ENCODE measurements around the gene CRYGN. TPM values are rescaled to one million over a fixed set of nuclear protein-coding genes. Genes with fewer than 3 reads are reported as not detected.

Gene CRYGN
- total and polyA plus RNA-seq, 2 of the 13 experiments (the other 11 are each of a cell fraction or from before 2014, with no cell fraction given) = 0.11 TPM; not detected in 1

- no peak for TF ChIP-seq ZZZ3 (CRISPR knock-in tag; IDR thresholded peaks at IDR 0.05; ENCODE audit: borderline replicate concordance)
- TF ChIP-seq FOXO1 (CRISPR knock-in tag; IDR thresholded peaks at IDR 0.05) = peak; percentile 16; the same call in 1 of the 2 replicates
- no peak for TF ChIP-seq ZNF790 (CRISPR knock-in tag; IDR thresholded peaks at IDR 0.05; ENCODE audit: borderline replicate concordance)
- no peak for TF ChIP-seq IRF1 (CRISPR knock-in tag; IDR thresholded peaks at IDR 0.05; ENCODE audit: low read depth)
- TF ChIP-seq ZMYM2 (CRISPR knock-in tag; IDR thresholded peaks at IDR 0.05) = no peak
- no peak for TF ChIP-seq FIP1L1 (IDR thresholded peaks at IDR 0.05; ENCODE audit: borderline replicate concordance, insufficient read depth, low read depth, low read length)
- no peak for TF ChIP-seq SRSF9 (IDR thresholded peaks at IDR 0.05; ENCODE audit: borderline replicate concordance, insufficient read depth, low read depth, low read length, poor library complexity, severe bottlenecking)
- no peak for TF ChIP-seq ZSCAN22 (CRISPR knock-in tag; IDR thresholded peaks at IDR 0.05)
- no peak for TF ChIP-seq SOX6 (IDR thresholded peaks at IDR 0.05)
- TF ChIP-seq SOX6 (CRISPR knock-in tag; IDR thresholded peaks at IDR 0.05) = peak; percentile 76
- TF ChIP-seq MATR3 (CRISPR knock-in tag; IDR thresholded peaks at IDR 0.05) = no peak
Measured at GRCh38 chr7:151408839-151409666, 30.9 kb downstream of the CRYGN start (continued).

DNA sequence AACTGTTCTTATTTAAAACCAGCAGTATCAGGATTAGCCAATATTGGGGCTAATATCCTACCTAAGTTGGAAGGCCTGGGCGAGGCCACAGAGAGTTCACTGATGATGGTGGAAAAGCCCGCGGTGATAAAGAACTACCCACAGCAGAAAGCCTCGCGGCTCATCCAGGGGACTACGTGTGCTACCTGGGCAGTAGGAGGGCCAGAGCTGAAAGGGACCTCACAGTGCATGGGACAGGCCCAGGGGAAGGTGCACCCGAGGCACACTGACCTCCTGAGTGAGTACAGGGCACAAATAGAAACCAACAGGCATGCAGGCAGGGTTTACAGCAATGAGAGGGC, 31.5 kb downstream of the CRYGN start:
- peak overlapping the region in 1 of 3 experiments; percentile 76; a peak in 1 of 6 replicates for H3K4me3 ChIP-seq (replicated peaks in 1 of 3; ENCODE audit: insufficient read depth in 1 of 3, low read depth in 2 of 3, low read length in 3 of 3)
- DNase-seq (ENCODE audit: low spot score) (no peak), FAIRE-seq (no peak), ATAC-seq (no peak; the same call in 2 of the 3 replicates)
- no peaks in the 10 kb centered on the region for H3K79me2 ChIP-seq (ENCODE audit: insufficient read depth, low read length)
- H3K9me3 ChIP-seq (ENCODE audit: low read length) = no peaks in the 10 kb centered on the region
- 78% methylated on average over 6 of the region's 7 CpGs for WGBS (ENCODE audit: low lambda C conversion rate)
- POLR2A ChIA-PET = no interaction called here
- CTCF ChIA-PET (ENCODE audit: low intra/inter-chr PET ratio, low total read pairs) = no interaction called here
- H3K4me1 ChIP-seq (ENCODE audit: insufficient read depth, low read length) = peaks cover 62% of the 10 kb centered on the region
- no peak overlapping the region for H2AFZ ChIP-seq (ENCODE audit: low read length)
- no TSS peak for BruUV-seq (replicated peaks)
- no peaks in the 10 kb centered on the region for H4K20me1 ChIP-seq (ENCODE audit: insufficient read depth, low read length)
- peak overlapping the region; percentile 46 for H3K27ac ChIP-seq (ENCODE audit: extremely low read length, insufficient read depth, low read length)
- peak; percentile 39; the same call in 1 of the 2 replicates for TF ChIP-seq ZNF687 (CRISPR knock-in tag; IDR thresholded peaks at IDR 0.05)
- no peak for TF ChIP-seq MAZ (IDR thresholded peaks at IDR 0.05; ENCODE audit: borderline replicate concordance, low read depth, low read length)
- no peak for TF ChIP-seq MAZ (CRISPR knock-in tag; IDR thresholded peaks at IDR 0.05; ENCODE audit: low read depth)
- peak overlapping the region; percentile 74 for H3K4me2 ChIP-seq (ENCODE audit: low read depth, low read length)
- no peaks in the 10 kb centered on the region for H3K36me3 ChIP-seq (replicated peaks in 1 of 2; ENCODE audit: control insufficient read depth in 1 of 2, insufficient read depth in 2 of 2, low read length in 2 of 2)
- intact Hi-C loops (cut with micrococcal nuclease; ENCODE audit: unreplicated experiment) = loop anchor here (5.0 kb wide), 1 partner anchor 39 kb away; no protein-coding TSS in a partner anchor
- in situ Hi-C loops (cut with HindIII; ENCODE audit: extremely low pct_ligation_motif_present, low pct_unique_long_range_greater_than_20kb) = no loop called here
- H3K9ac ChIP-seq (ENCODE audit: insufficient read depth, low read depth, low read length) = 0 out of 2 replicates have a peak overlapping the region, but pooled peaks have one; percentile 30
- H3K27me3 ChIP-seq (ENCODE audit: control insufficient read depth in 1 of 2, insufficient read depth in 2 of 2, low read length in 2 of 2) = peaks cover 2 to 63% of the 10 kb centered on the region in 2 experiments
